Stimulated activated CD8-positive, alpha-beta memory T cell treated with anti-CD3 and anti-CD28 coated beads, Interleukin-2, amount 100 ng/mL, for 48 hours (primary cell): Measurements from ENCODE around the gene TDRD1.

Source experiments
- DNase-seq, 2 donors: peaks; one replicate each; pipeline ENCODE4 v3.0.0-alpha.2; 2020; ENCODE audit warnings: low read depth in 2 of 2

TDRD1 gene

GRCh38 chr10:114173921-114174694 is 5.0 kb upstream of the TDRD1 start, which contains the start of gene CCDC186:
TSS of gene CCDC186 (minus strand) at chr10:114174203. CDS start at chr10:114163268, 10,935 bp downstream.
- DNase-seq, result peak; percentile 94 to 98

- DNase-seq, result peak in 1 of 2 donors; percentile 12
Measured at GRCh38 chr10:114174695-114175188, 4.4 kb upstream of the TDRD1 start.

DNA sequence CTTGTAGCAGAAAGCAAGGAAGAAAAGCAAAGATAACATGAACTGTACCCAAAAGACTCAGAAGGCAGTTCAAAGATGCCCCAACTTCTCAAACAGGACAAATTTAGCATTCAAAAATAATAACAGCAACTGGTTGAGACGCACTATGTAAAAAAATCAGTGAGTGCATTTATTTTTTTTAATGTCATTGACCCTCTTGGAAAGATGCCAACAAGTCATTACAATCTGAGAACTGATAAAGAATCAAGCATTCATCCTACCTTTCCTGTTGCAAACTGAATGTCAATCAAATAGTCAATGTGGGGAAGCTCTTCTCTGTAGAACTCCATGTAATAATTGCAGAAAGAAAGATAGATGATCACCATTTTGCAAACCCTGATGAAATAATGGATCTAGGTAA is 3.5 kb upstream of the TDRD1 start:
- no peak for DNase-seq

DNA sequence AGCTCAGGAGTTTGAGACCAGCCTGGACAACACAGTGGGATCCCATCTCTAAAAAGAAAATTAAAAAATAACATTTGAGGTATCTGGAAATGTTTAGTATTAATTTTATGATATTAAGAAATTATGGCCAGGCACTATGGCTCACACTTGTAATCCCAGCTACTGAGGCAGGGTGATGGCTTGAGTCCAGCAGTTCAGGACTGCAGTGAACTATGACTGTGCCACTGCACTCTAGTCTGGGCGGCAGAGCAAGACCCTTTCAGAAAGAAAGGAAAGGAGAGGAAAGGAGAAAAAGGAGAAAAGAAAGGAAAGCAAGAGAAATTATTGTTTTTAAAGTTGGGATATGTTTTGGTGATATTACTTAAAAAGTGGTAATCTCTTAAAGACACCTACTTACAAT is 2.6 kb upstream of the TDRD1 start:
- DNase-seq, result no peak

- no peak for DNase-seq
Measured at GRCh38 chr10:114179747-114180146, 594 bp downstream of the TDRD1 start.

- no peak for DNase-seq
Measured at GRCh38 chr10:114180937-114181336, 1.8 kb downstream of the TDRD1 start.

GRCh38 chr10:114181971-114182370 is 2.8 kb downstream of the TDRD1 start:
- no peak for DNase-seq

- DNase-seq, result no peak
Measured at GRCh38 chr10:114183563-114183962, 4.4 kb downstream of the TDRD1 start.

DNA sequence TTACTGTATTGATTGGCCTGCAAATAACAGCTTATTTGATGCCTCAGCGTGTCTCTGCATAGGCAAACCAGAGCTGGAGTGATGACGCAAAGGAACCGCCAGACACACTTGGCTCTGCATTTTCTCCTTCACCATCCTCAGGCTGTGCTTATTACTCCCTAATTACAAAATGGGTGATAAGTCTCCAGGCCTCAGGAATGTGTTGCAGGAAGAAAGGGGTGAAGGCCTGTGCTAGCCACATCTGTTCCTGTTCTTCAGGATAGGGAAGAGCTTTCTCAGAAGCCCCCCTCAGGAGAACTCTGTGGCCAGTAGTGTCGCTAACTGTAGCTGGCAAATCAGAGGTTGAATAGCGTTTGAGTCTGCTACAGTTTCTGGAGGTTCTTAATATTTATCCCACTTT is 5.1 kb downstream of the TDRD1 start:
- DNase-seq, result no peak

- no peak for DNase-seq
Measured at GRCh38 chr10:114188001-114188400, 8.8 kb downstream of the TDRD1 start.

DNA sequence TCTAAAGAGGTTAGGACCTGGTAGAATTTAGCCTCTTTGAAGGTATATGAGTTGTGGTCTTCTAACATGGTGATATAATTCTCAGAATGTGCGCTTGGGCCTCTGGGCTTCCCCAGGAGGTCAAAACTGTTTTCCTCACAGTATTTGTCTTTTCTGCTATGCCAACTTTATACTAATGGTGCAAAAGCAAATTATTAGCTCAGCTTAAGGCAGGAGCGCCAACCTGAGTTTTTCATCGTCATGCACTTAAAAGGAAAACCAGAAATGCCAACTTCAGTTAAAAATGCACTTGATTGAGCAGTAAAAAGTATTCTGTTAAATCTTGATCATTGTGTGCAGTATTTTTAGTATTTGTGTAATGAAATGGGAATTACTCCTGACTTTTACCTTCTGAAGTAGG is 9.7 kb downstream of the TDRD1 start:
- DNase-seq, result no peak

GRCh38 chr10:114189700-114190099 is 10.5 kb downstream of the TDRD1 start:
- no peak for DNase-seq

DNA sequence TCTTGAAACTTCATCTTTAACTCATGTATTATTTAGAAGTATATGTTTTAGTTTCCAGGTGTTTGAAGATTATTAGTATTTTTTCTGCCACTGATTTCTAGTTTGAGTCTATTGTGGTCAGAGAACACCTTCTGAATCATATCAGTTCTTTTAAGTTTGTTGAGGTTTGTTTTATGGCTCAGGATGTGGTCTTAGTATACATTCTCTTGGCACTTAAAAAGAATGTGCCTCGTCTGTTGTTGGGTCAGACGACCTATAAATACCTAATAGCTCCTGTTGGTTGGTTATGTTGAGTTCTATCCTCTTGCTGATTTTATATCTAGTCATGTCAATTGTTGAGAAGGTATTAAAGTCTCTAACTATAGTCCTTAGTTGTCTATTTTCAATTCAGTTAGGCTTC is 15.9 kb downstream of the TDRD1 start:
- DNase-seq, result no peak

GRCh38 chr10:114199239-114199638 is 20.1 kb downstream of the TDRD1 start:
- no peak for DNase-seq

DNA sequence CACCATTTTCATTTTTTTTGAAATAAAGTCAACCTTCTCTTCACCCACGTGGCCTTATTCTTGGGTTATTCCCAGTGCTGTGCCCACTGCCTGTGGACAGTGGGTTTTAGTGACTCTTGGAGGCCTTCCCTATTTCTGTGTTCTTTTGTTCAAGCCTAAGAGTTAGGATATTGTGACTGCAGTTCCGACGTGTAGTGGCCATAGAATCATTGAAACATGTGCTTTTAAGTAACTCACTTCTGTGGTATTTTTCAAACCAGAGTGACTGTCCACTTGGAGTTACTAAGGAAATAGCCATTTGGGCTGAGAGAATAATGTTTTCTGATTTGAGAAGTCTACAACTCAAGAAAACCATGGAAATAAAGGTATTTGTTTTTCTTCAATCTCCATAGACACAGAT is 23.7 kb downstream of the TDRD1 start:
- no peak for DNase-seq

DNA sequence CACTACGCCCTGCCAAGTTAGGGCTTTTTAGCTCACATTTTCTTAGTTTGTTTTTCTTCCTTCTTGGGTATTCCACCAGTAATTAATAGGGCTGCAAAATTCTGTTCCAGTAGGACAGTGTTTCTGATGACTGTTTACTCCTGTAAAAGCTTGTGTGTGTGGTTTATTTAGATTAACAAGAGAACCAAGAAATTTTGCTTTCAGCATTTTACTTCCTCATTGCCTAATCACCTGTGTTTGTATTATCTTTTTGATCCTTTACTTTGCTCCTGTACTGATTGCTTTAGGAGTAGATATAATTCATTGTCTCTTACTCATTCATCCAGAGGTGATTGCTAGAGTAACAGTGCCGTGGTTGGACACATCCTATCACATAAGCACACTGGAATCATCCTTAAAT is 27.7 kb downstream of the TDRD1 start:
- DNase-seq, result no peak

DNA sequence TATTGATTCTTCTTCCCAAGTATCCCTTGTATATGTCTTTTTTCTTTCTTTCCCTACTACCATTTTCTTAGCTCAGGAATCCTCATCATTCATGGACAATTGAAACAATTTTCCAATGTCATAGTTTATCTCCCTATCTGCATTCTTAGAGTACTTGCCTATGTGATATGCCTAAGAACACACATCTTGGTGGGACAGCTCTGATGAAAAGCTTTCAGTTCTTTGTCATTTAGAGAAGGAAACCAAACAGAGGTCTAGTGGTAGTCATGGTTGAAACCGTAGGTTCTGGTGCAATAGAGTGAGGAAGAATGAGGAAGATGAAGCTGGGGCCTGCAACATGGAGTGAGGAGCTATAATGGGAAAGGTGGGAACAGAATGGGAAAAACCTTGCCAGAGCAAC is 28.2 kb downstream of the TDRD1 start:
- DNase-seq, result no peak

GRCh38 chr10:114208351-114208750 is 29.2 kb downstream of the TDRD1 start:
- DNase-seq, result no peak

GRCh38 chr10:114212153-114212552 is 33.0 kb downstream of the TDRD1 start:
- DNase-seq, result no peak

- DNase-seq, result no peak
Measured at GRCh38 chr10:114215033-114215432, 35.9 kb downstream of the TDRD1 start.

DNA sequence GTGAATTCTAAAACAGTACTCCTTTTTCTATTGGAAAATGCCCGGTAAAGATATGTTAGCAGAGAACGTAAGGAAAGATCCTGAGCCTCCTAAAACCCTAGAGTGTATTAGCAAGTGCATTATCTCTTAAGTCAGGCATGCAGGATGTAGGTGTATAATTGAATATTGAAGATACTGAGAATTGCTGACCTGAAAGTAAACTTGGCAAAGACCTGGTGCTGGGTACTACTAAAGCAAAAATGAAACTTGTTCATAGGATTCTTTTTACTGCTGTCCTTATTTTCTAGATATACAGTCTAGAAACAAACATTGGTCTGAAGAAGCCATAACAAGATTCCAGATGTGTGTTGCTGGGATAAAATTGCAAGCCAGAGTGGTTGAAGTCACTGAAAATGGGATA is 41.1 kb downstream of the TDRD1 start:
- no peak for DNase-seq

DNA sequence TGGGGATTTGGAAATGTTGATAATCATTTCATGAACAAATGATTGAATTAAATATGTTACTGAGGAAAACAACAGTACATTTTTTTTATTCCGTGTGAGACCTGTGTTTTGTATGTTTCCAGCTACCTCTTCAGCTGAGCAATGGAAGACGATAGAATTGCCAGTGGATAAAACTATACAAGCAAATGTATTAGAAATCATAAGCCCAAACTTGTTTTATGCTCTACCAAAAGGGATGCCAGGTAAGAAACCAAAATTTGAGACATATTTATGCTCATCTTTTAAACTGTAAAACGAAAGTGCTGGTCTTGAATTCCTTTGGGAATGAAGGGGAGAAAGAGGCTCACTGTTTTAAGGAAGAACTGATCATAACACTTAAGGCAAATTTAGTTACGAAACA is 42.1 kb downstream of the TDRD1 start:
- no peak for DNase-seq

DNA sequence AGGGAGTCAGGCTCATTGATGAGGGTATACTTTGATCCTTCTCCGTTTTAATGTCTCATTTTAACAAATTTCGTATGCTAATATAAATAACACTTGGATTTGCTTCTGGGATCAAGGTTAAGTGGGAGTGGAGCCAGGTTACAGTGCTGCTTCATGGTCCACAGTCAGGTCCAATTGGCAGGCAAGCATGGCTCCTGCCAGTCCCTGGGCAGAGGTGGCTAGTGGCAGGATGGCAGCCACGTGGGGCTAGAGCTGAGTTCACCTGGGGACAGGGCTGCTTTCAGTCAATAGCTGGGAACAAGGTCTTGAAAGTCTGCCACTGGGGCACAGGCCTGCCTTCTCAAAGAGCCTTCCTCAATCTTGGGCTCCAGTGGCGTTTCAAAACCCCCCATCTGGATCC is 43.9 kb downstream of the TDRD1 start:
- DNase-seq, result no peak

GRCh38 chr10:114228156-114228555 is 49.0 kb downstream of the TDRD1 start:
- no peak for DNase-seq
